HG03175 (cell line): Measurements from ENCODE around the gene PLEKHA4.
"Not testable (repeated sequence)": the region's sequence is repeated elsewhere in the genome, so short reads cannot be mapped to it uniquely, and the experiment has no call there.

Experiments
- ATAC-seq: cut with Tn5 transposase; IDR thresholded peaks from one replicate; pipeline ENCODE4 v1.9.1; 2021; ENCODE audit warnings: mild to moderate bottlenecking, moderate library complexity; ENCODE audit not compliant: unreplicated experiment

The PLEKHA4 gene

GRCh38 chr19:48889496-48889895 lies 21.1 kb upstream of the PLEKHA4 start:
- ATAC-seq: not testable (repeated sequence)

- no peak for ATAC-seq
These were observed 19.6 kb upstream of the PLEKHA4 start for GRCh38 chr19:48887861-48888612.

GRCh38 chr19:48883726-48884125 lies 15.3 kb upstream of the PLEKHA4 start:
- no peak for ATAC-seq

- no peak for ATAC-seq
These were observed 13.6 kb upstream of the PLEKHA4 start for GRCh38 chr19:48881741-48882657.

- ATAC-seq: not testable (repeated sequence)
These were observed 11.3 kb upstream of the PLEKHA4 start for GRCh38 chr19:48879696-48880095.

- no peak for ATAC-seq
These were observed 10.7 kb upstream of the PLEKHA4 start for GRCh38 chr19:48879025-48879637.

GRCh38 chr19:48878196-48879024 lies 10.0 kb upstream of the PLEKHA4 start:
- no peak for ATAC-seq

GRCh38 chr19:48877855-48878195 lies 9.4 kb upstream of the PLEKHA4 start:
- ATAC-seq: no peak

- ATAC-seq: not testable (repeated sequence)
These were observed 7.9 kb upstream of the PLEKHA4 start for GRCh38 chr19:48876043-48876981.

- no peak for ATAC-seq
These were observed 6.1 kb upstream of the PLEKHA4 start for GRCh38 chr19:48874303-48875135.

GRCh38 chr19:48873476-48874302 lies 5.3 kb upstream of the PLEKHA4 start:
- ATAC-seq: no peak

GRCh38 chr19:48872884-48873475 lies 4.6 kb upstream of the PLEKHA4 start:
- no peak for ATAC-seq

GRCh38 chr19:48872182-48872883 lies 3.9 kb upstream of the PLEKHA4 start, which contains the start of gene PPP1R15A:
PPP1R15A (plus strand) TSS chr19:48872421; CDS start chr19:48873234, 813 bp downstream.
- peak; percentile 42 for ATAC-seq

- ATAC-seq: not testable (repeated sequence)
These were observed 3.2 kb upstream of the PLEKHA4 start for GRCh38 chr19:48871471-48872181.

- ATAC-seq: no peak
These were observed 1.6 kb upstream of the PLEKHA4 start for GRCh38 chr19:48870048-48870447.

- no peak for ATAC-seq
These were observed 687 bp downstream of the PLEKHA4 start for GRCh38 chr19:48867746-48868113.
